Measurements from ENCODE around the gene ZNF366.

ZNF366 gene

GRCh38 chr5:72510610-72511181, 3.5 kb upstream of the ZNF366 start:
- no peak overlapping the region for H3K4me3 ChIP-seq (replicated peaks; ENCODE audit: insufficient read depth, low read length)
- no peaks in the 10 kb centered on the region for H3K27me3 ChIP-seq (ENCODE audit: insufficient read depth, poor library complexity, severe bottlenecking)
- H3K27ac ChIP-seq (replicated peaks), result no peak overlapping the region
- TF ChIP-seq REST (IDR thresholded peaks at IDR 0.05; ENCODE audit: insufficient replicate concordance, low read depth) (no peak), CTCF (IDR thresholded peaks at IDR 0.05; ENCODE audit: insufficient read depth, low read length) (no peak), GABPA (IDR thresholded peaks at IDR 0.05; ENCODE audit: low read depth) (no peak), SPI1 (IDR thresholded peaks at IDR 0.05; ENCODE audit: borderline replicate concordance, low read depth) (no peak), POLR2AphosphoS5 (IDR thresholded peaks at IDR 0.05; ENCODE audit: low read depth) (no peak)
- no peak for DNase-seq (ENCODE audit: low read depth in 1 of 2, low spot score in 1 of 2)

- H3K27me3 ChIP-seq (ENCODE audit: insufficient read depth, poor library complexity, severe bottlenecking), result no peaks in the 10 kb centered on the region
- TF ChIP-seq REST (IDR thresholded peaks at IDR 0.05; ENCODE audit: insufficient replicate concordance, low read depth) (no peak), CTCF (IDR thresholded peaks at IDR 0.05; ENCODE audit: insufficient read depth, low read length) (no peak), GABPA (IDR thresholded peaks at IDR 0.05; ENCODE audit: low read depth) (no peak), POLR2AphosphoS5 (IDR thresholded peaks at IDR 0.05; ENCODE audit: low read depth) (no peak), SPI1 (IDR thresholded peaks at IDR 0.05; ENCODE audit: borderline replicate concordance, low read depth) (no peak)
- H3K4me3 ChIP-seq (replicated peaks; ENCODE audit: insufficient read depth, low read length), result no peak overlapping the region
- DNase-seq (ENCODE audit: low read depth in 1 of 2, low spot score in 1 of 2), result no peak
- no peak overlapping the region for H3K27ac ChIP-seq (replicated peaks)
These were observed 2.2 kb upstream of the ZNF366 start for GRCh38 chr5:72509401-72509800.

GRCh38 chr5:72508241-72509170, 1.3 kb upstream of the ZNF366 start:
- Histone ChIP-seq H3K27ac (replicated peaks) (no peak overlapping the region), H3K4me3 (replicated peaks; ENCODE audit: insufficient read depth, low read length) (no peak overlapping the region), H3K27me3 (ENCODE audit: insufficient read depth, poor library complexity, severe bottlenecking) (no peaks in the 10 kb centered on the region)
- DNase-seq (ENCODE audit: low read depth in 1 of 2, low spot score in 1 of 2), result peak in 1 of 2 experiments; percentile 31
- no peak for TF ChIP-seq REST (IDR thresholded peaks at IDR 0.05; ENCODE audit: insufficient replicate concordance, low read depth)
